NCI-H1092 (cell line): ENCODE measurements around the gene OR2A25.

ENCODE experiments used
- DNase-seq: peaks from one replicate; lab custom pipeline; 2025; lab: John Stamatoyannopoulos, UW

The OR2A25 gene

DNA sequence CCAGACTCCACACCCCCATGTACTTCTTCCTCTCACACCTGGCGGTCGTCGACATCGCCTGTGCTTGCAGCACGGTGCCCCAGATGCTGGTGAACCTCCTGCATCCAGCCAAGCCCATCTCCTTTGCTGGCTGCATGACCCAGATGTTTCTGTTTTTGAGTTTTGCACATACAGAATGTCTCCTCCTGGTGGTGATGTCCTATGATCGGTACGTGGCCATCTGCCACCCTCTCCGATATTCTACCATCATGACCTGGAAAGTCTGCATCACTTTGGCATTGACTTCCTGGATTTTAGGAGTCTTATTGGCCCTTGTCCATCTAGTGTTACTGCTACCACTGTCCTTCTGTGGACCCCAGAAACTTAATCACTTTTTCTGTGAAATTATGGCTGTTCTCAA is 4.8 kb downstream of the OR2A25 start:
- no peak for DNase-seq

DNA sequence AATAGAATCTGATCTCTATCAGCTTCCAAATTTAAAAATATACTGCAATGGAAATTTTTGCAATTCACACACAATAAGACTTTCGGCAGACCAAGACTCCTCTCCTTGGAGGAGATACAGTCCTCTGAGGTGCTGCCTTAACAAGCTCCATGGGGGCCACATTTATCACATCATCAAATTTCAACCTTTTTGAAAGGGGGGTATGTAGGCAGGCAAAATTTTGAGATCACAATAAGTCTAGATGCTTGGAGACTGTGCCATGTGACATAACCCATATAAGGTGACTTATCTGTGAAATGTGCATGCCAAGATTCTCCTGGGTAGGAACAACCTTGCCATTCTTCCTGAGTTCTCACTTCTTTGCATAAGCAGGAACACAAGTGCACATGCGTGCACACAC is 16.4 kb downstream of the OR2A25 start, which contains the start of gene OR2A12:
Gene OR2A12, plus strand, starts transcription at position 301 of the 400 bp plus-strand sequence. CDS start 8,830 bp downstream, outside the sequence.
- no peak for DNase-seq

DNA sequence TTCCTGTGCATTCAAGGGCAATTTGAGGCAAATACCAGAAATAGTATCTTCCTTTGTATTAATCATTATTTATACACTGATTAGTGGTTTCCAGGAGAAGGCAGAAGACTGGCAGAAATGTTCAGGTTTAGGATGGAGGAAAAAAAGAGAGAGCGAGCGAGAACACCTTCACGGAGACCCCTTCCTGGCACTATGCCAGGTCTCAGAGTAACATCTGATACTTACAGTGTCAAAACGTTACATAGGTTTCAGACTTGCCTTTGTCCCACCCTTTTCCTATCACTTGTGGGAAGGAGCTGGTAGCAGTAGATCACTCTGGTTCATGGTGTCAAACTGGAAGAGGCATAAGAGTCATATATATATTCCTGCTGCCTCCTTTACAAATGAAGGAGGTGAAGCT is 17.1 kb downstream of the OR2A25 start:
- DNase-seq, result no peak

DNA sequence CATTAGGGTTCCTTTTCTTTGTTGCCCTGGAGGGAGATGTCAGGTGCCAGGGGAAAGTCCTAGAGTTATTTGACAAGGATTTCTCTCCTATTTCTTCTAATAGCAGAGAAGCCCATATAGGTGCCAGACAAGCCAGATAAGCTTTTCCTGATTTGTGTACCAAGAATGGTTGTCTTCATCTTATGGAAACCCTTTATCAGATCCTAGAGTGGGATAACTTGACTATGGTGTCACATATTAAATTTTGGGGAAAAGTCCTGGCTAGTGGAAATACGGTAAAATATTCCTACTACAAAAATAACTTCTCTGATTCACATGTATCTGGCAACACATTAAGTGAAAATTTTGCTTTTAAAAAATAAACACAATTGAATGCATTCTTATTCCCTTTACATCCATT is 17.6 kb downstream of the OR2A25 start:
- DNase-seq, result no peak

DNA sequence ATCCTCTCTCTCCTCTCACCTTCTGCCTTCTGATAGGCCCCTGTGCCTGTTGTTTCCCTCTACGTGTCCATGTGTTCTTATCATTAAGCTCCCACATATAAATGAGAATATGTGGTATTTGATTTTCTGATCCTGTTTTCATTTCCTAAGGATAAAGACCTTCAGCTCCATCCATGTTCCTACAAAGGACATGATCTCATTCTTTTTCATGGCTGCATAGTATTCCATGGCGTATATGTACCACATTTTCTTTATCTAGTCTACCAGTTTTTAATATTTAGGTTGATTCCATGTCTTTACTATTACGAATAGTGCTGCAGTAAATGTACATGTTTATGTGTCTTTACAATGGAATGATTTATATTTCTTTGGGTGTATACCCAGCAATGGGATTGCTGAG is 21.1 kb downstream of the OR2A25 start:
- DNase-seq, result no peak

DNA sequence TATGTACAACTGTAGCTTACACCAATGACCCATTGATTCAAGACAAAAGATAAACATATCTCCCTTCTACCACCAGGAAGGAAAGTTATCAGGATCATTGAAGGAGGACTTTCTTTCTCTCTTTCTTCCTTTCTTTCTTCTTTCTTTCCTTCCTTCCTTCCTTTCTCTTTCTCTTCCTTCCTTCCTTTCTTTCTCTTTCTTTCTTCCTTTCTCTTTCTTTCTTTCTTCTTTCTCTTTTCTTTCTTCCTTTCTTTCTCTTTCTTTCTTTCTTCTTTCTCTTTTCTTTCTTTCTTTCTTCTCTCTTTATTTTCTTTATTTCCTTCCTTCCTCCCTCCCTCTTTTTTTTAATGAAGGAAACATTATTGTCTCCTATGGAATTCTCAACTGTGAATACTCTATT is 29.2 kb downstream of the OR2A25 start:
- no peak for DNase-seq

DNA sequence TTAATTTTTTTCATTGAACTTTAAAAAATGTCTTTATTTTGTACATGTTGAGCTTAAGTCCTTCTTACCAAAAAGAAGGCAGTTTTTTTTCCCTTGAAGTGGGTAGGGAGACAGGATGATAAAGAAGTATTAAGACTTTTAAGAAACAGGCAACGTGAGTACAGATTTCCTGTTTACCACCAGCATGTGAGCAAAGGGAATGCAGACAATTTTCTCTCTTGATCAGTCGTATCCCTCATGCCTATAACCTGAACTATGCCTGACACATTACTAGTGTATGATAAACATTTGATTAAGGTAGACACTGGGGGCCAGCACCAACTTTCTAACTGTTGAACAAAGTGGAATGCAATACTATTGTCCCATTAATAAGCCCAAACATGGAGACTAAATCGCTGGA is 31.0 kb downstream of the OR2A25 start:
- no peak for DNase-seq

DNA sequence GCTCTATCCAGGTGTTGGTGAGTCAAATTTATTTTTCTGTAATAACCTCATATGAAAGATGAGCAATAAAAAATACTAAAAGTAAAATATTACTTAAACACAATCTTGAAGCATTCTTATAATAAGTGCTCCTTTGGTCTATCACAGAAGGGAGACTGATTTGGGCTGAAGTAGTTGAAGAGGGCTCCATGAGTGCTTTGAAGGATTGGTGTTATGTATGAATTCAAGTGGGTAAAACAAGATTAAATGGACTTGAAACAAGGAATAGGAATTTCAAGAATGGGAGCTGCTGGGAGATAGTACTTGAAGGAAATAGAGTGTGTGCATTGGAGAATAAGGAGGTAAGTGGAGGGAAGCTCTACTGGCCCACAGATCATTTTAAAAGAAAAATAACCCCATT is 32.4 kb downstream of the OR2A25 start:
- no peak for DNase-seq

DNA sequence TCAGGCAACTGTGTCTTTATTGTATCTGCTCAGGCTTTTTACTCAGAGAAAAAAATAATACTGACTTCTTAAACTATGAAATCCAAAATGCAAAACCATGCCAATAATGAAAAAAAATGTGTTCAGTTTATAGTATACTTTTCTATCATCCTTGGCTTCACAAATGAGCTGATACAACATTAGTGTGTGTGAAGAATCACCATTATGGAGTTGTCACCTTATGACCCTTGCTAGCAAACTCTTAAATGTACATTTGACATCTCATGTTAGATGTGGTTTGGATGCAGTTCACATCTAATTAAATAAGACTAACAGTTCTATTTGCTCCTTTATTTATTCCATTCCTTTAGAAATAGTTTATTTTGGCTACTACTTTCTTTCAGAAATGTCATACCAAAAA is 35.6 kb downstream of the OR2A25 start:
- DNase-seq, result no peak

DNA sequence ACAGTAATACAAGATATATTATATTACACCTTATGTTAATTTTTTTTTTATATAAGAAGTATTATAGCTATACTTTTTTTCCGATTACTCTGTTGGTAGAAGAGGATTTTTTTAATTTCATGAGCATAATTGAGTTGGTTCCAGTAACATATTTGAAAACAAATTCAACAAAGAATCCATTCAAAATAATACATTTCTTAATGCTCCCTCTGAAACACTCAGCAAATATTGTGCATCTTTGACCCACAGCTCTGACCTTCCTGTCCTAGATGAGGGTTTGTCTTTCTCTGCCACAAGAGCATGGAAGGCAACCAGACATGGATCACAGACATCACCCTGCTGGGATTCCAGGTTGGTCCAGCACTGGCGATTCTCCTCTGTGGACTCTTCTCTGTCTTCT is 39.7 kb downstream of the OR2A25 start, which contains the start of gene OR2A2:
Gene OR2A2, plus strand, starts transcription at position 301 of the 400 bp plus-strand sequence. Its CDS starts 0 bp downstream, at position 301.
- no peak for DNase-seq

DNA sequence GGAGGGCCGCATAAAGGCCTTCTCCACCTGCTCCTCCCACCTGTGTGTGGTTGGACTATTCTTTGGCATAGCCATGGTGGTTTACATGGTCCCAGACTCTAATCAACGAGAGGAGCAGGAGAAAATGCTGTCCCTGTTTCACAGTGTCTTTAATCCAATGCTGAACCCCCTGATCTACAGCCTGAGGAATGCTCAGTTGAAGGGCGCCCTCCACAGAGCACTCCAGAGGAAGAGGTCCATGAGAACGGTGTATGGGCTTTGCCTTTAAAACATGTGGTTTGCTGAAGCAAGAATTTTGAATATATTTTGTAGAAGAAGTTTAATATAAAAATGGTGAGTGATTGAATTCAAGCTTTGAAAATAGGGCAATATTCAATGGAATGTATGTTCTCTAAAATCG is 40.7 kb downstream of the OR2A25 start:
- DNase-seq, result no peak

DNA sequence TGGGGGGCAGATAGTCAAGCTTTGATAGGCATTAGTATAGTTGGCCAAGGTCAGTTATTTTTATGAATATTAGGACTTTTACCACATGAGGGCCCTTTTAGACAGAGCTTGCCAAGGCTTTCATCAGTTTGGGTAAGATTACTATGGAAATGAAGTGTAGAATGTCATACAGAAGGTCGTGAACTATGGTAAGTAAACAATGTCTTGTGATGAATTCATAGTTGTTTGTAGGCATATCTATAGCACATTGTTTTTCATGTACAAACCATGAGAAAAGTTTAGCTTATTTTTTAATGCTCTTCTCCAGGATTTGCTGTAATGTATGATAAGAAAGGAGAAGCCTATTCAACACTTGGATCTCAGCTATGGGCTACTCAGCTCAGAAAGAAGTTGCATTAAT is 44.0 kb downstream of the OR2A25 start:
- no peak for DNase-seq

DNA sequence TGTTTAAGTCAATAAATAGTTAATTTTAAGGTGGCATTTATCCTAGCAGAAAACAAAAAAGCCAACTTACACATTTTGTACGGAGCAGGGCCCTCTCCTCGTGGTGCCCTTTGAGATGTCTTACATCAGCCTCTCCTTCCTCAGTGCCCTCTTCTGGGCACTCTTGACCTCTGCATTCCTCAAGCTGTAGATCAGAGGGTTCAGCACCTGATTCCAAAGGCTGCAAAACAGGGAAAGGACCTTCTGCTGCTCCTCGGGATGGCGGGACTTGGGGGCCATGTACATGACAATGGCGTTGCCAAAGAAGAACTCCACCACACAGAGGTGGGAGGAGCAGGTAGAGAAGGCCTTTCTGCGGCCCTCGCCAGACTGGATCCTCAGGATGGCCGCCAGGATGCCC is 48.7 kb downstream of the OR2A25 start:
- DNase-seq, result no peak

DNA sequence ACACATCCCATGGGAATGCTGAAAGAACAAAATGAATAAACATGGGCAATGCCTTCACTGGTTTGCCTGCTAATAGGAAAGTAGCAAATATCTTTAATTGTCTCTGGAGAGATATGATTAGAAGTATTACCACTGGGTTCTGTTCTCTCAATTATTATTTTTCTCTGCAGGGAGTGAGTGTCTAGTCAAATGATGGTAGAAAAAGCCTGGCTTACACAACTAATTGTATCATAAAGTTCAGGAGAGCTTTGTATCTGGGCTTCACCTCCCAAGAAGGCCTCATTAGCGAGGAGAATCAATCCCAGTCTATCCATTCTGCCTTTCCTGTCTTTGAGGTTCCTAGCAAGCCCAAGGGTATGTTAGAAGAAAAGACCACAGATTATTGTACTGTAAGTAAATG is 53.3 kb downstream of the OR2A25 start, which contains the start of gene OR2A14:
Gene OR2A14, plus strand, starts transcription at position 301 of the 400 bp plus-strand sequence. CDS start 5,937 bp downstream, outside the sequence.
- DNase-seq, result no peak
